ENCODE measurements around the gene VSTM2L. TPM values are rescaled to one million over a fixed set of nuclear protein-coding genes. Genes with fewer than 3 reads are reported as not detected.
A peak's percentile ranks its signal among the peaks of the same experiment; 100 is the strongest.
"Not testable (repeated sequence)": the region's sequence is repeated elsewhere in the genome, so short reads cannot be mapped to it uniquely, and the experiment has no call there.

The VSTM2L gene
- 0.57 and 1.4 TPM in 2 replicates for total RNA-seq (ENCODE audit: low replicate concordance)

- peak; percentile 74 for DNase-seq (ENCODE audit: low read depth)
- TF ChIP-seq, protein P1, sequence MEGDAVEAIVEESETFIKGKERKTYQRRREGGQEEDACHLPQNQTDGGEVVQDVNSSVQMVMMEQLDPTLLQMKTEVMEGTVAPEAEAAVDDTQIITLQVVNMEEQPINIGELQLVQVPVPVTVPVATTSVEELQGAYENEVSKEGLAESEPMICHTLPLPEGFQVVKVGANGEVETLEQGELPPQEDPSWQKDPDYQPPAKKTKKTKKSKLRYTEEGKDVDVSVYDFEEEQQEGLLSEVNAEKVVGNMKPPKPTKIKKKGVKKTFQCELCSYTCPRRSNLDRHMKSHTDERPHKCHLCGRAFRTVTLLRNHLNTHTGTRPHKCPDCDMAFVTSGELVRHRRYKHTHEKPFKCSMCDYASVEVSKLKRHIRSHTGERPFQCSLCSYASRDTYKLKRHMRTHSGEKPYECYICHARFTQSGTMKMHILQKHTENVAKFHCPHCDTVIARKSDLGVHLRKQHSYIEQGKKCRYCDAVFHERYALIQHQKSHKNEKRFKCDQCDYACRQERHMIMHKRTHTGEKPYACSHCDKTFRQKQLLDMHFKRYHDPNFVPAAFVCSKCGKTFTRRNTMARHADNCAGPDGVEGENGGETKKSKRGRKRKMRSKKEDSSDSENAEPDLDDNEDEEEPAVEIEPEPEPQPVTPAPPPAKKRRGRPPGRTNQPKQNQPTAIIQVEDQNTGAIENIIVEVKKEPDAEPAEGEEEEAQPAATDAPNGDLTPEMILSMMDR (IDR thresholded peaks at IDR 0.05; ENCODE audit: insufficient read depth, low read length), result no peak
- H3K4me3 ChIP-seq (ENCODE audit: low read depth, low read length), result peak within 1 kb of the TSS; percentile 58
These were observed at the start of gene VSTM2L for GRCh38 chr20:37902504-37903313. Gene VSTM2L (plus strand): TSS chr20:37903127. CDS start chr20:37903351, 224 bp downstream.

DNA sequence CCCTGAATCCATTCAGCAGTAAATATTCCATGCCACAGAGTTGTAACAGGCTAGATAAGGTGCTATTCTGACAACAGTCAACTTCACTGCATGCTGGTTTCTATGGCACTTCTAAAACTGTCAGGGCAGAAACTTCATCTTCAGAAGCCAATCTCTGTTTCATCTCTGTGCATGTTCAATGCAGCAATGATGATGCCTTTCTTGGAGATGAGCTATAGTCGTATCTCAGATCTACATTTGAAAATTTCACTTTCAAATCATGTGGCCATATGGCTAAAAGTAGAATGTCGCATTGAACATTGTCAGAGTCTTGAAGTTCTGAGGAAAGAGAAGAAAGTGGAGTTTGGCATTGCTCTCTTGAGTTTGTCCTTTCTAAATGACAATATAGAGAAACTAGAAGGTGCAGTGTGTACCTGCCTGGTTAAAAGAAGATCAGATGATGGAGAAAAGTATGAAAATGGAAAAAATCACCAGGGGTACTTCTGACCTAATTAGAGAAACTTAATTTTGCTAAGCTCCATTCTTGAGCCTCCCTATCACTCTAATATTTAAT, 49.0 kb upstream of the VSTM2L start:
- no peak for DNase-seq (ENCODE audit: low read depth)
- no peak overlapping the region for H3K4me3 ChIP-seq (ENCODE audit: low read depth, low read length)
- TF ChIP-seq, protein P1 (IDR thresholded peaks at IDR 0.05; ENCODE audit: insufficient read depth, low read length), result no peak

GRCh38 chr20:37856034-37856433, 46.9 kb upstream of the VSTM2L start:
- not testable (repeated sequence) for H3K4me3 ChIP-seq (ENCODE audit: low read depth, low read length); DNase-seq (ENCODE audit: low read depth)

DNA sequence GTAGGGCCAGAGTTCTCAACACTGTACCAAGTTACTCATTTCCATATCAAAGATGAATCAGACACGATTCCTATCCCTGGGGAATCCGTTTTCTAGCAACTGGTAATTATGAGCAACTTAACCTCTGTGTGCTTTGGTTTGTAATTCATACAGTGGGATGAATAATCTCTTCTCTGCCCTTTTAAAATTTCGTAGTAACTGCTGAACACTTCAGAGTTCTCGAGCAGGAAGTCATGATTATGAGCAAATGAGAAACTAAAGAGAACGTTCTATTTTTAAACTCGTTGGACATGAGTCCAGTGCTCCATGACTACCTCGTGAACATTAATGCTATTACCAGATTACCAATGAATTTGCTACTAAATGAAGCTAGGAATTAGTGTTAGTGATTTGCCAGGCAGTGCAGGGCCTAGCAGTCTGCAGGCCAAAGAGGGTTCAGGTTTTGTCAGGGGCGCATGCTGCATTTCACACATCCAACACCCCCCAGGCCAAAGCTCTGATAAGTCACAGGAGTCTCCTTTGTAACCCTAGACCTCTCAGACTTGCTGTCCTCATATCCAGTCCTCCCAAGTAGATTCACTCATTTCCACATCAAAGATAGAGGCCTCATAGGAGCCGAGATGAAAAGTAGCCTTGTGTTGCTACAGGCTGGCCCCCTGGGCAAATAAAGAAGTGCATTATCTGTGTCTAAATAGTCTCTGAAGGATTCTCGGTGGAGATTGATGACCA, 45.8 kb upstream of the VSTM2L start:
- TF ChIP-seq, protein P1 (IDR thresholded peaks at IDR 0.05; ENCODE audit: insufficient read depth, low read length), result no peak
- no peak overlapping the region for H3K4me3 ChIP-seq (ENCODE audit: low read depth, low read length)
- DNase-seq (ENCODE audit: low read depth), result peak; percentile 73

GRCh38 chr20:37859406-37860171, 43.3 kb upstream of the VSTM2L start:
- TF ChIP-seq, protein P1 (IDR thresholded peaks at IDR 0.05; ENCODE audit: insufficient read depth, low read length), result no peak
- DNase-seq (ENCODE audit: low read depth), result no peak

GRCh38 chr20:37863289-37863688, 39.6 kb upstream of the VSTM2L start:
- TF ChIP-seq, protein P1 (IDR thresholded peaks at IDR 0.05; ENCODE audit: insufficient read depth, low read length), result no peak
- no peak for DNase-seq (ENCODE audit: low read depth)
- H3K4me3 ChIP-seq (ENCODE audit: low read depth, low read length), result no peak overlapping the region

More at GRCh38 chr20:37859406-37860171, 43.3 kb upstream of the VSTM2L start:
- no peak overlapping the region for H3K4me3 ChIP-seq (ENCODE audit: low read depth, low read length)
